GM12878 (cell line): ENCODE measurements around the gene CTSK. TPM values are rescaled to one million over a fixed set of nuclear protein-coding genes. Genes with fewer than 3 reads are reported as not detected.
A peak's percentile ranks its signal among the peaks of the same experiment; 100 is the strongest.

Experiments
- ATAC-seq: fragments of 200-7000 bp; cut with Tn5 transposase; 3 replicates; pipeline ENCODE4 v1.9.1; 2020; ENCODE audit warnings: mild to moderate bottlenecking, moderate library complexity
- BruUV-seq: library from RNA; stranded (reverse); fragments of 400-500 nt; replicated peaks from 2 replicates; lab custom pipeline; 2021; lab: Mats Ljungman, UMichigan
- CTCF ChIA-PET: fragments of 300-600 bp; sonication (Branson Sonifier 250); formaldehyde crosslinking; extraction: SDS; loops from one replicate; lab custom pipeline; 2021; ENCODE audit warnings: inconsistent platforms; lab: Yijun Ruan, JAX
- POLR2A ChIA-PET: fragments of 350-600 bp; formaldehyde crosslinking; extraction: SDS; loops from one replicate; lab custom pipeline; 2021; ENCODE audit warnings: inconsistent platforms; lab: Charles Lee
- RAD21 ChIA-PET: fragments of 300-600 bp; sonication (Branson Sonifier 250); formaldehyde crosslinking; loops from one replicate; lab custom pipeline; 2023; ENCODE audit warnings: antibody characterized with exemption; ENCODE audit not compliant: unreplicated experiment; lab: Charles Lee
- SMC1A ChIA-PET: fragments of 300-600 bp; sonication (Branson Sonifier 250); formaldehyde crosslinking; loops from one replicate; lab custom pipeline; 2023; ENCODE audit not compliant: unreplicated experiment, uncharacterized antibody; lab: Charles Lee
- DNase-seq: peaks from one replicate; pipeline ENCODE4 v3.0.0-alpha.2; 2011; ENCODE audit warnings: low read depth, low spot score
- FAIRE-seq: peaks from 3 replicates; lab custom pipeline; 2011; peaks lifted over from hg19 to GRCh38; lab: Jason Lieb, UNC
- H2AFZ ChIP-seq: 2 replicates; pipeline ENCODE4 v1.6.0; 2011; ENCODE audit warnings: low read depth, low read length, control low read depth; ENCODE audit not compliant: control insufficient read depth
- H3K27ac ChIP-seq: 2 replicates; pipeline ENCODE4 v1.5.1; 2011; ENCODE audit warnings: control low read depth; ENCODE audit not compliant: control insufficient read depth, insufficient read depth
- H3K27me3 ChIP-seq, 2 experiments: replicated peaks in 1 of 2; 2 replicates each; pipeline versions ENCODE4 v1.6.0 to v1.6.1; 2011; ENCODE audit warnings: low read length in 1 of 2; ENCODE audit not compliant: control insufficient read depth in 2 of 2, insufficient read depth in 2 of 2
- H3K36me3 ChIP-seq, 2 experiments: 2 replicates each; pipeline ENCODE4 v1.5.1; 2011; ENCODE audit warnings: low read length in 1 of 2; ENCODE audit not compliant: control insufficient read depth in 2 of 2, insufficient read depth in 2 of 2
- H3K4me1 ChIP-seq: 2 replicates; pipeline ENCODE4 v1.6.1; 2011; ENCODE audit warnings: mild to moderate bottlenecking, low read length, moderate library complexity, mixed read lengths; ENCODE audit not compliant: control insufficient read depth, insufficient read depth
- H3K4me2 ChIP-seq: 2 replicates; pipeline ENCODE4 v1.6.0; 2011; ENCODE audit warnings: control low read depth; ENCODE audit not compliant: control insufficient read depth, insufficient read depth
- H3K4me3 ChIP-seq: fragments of 200-600 bp; sonication (generic); 2 replicates; pipeline ENCODE4 v1.5.1; 2016
- H3K79me2 ChIP-seq: 2 replicates; pipeline ENCODE4 v1.6.0; 2011; ENCODE audit warnings: low read length; ENCODE audit not compliant: control insufficient read depth, insufficient read depth
- H3K9ac ChIP-seq: 2 replicates; pipeline ENCODE4 v1.8.0; 2011; ENCODE audit warnings: low read length, control low read depth, mixed read lengths; ENCODE audit not compliant: control insufficient read depth, insufficient read depth
- H3K9me3 ChIP-seq: replicated peaks from 3 replicates; pipeline ENCODE4 v1.5.1; 2011; ENCODE audit warnings: mild to moderate bottlenecking, low read length; ENCODE audit not compliant: control insufficient read depth, insufficient read depth
- H4K20me1 ChIP-seq: 2 replicates; pipeline ENCODE4 v1.6.0; 2011; ENCODE audit not compliant: control insufficient read depth, insufficient read depth
- BACH1 ChIP-seq: fragments of 450-650 bp; IDR thresholded peaks from 2 replicates; pipeline ENCODE4 v1.6.1; 2017; ENCODE audit warnings: mild to moderate bottlenecking, borderline replicate concordance
- CBFB ChIP-seq: IDR thresholded peaks from 2 replicates; pipeline ENCODE4 v1.6.1; 2016; ENCODE audit warnings: antibody characterized with exemption, low read depth
- CREB1 ChIP-seq: IDR thresholded peaks from 2 replicates; pipeline ENCODE4 v1.6.1; 2012; ENCODE audit warnings: low read depth, mild to moderate bottlenecking, inconsistent platforms
- CUX1 ChIP-seq: IDR thresholded peaks from 2 replicates; pipeline ENCODE4 v1.6.1; 2012; ENCODE audit warnings: improper control_type of control experiment, low read depth, low read length; ENCODE audit not compliant: insufficient replicate concordance
- HDAC6 ChIP-seq: fragments of 200-600 bp; sonication (generic); IDR thresholded peaks from one replicate; pipeline ENCODE4 v1.8.0; 2017; ENCODE audit warnings: antibody characterized with exemption; ENCODE audit not compliant: unreplicated experiment
- IKZF2 ChIP-seq, 2 experiments: fragments of 450-650 bp; IDR thresholded peaks; 2 replicates each; pipeline ENCODE4 v1.6.1; 2017; ENCODE audit warnings: mild to moderate bottlenecking in 2 of 2, moderate library complexity in 2 of 2
- NFIC ChIP-seq: IDR thresholded peaks from 2 replicates; pipeline ENCODE4 v1.6.1; 2012; ENCODE audit warnings: low read depth, mild to moderate bottlenecking, inconsistent platforms, low read length, moderate library complexity
- POLR2A ChIP-seq: IDR thresholded peaks from 2 replicates; pipeline ENCODE4 v1.6.1; 2011; ENCODE audit warnings: low read depth, mild to moderate bottlenecking, low read length
- RAD51 ChIP-seq: fragments of 450-650 bp; IDR thresholded peaks from 2 replicates; pipeline ENCODE4 v1.6.1; 2016; ENCODE audit warnings: moderate library complexity, mild to moderate bottlenecking, inconsistent platforms
- RELB ChIP-seq: fragments of 450-650 bp; IDR thresholded peaks from 2 replicates; pipeline ENCODE4 v1.6.1; 2017; ENCODE audit warnings: low read depth, mild to moderate bottlenecking, moderate library complexity
- ZBTB33 ChIP-seq: fragments of 450-650 bp; IDR thresholded peaks from 2 replicates; pipeline ENCODE4 v1.6.1; 2017; ENCODE audit warnings: mild to moderate bottlenecking
- ZNF207 ChIP-seq: fragments of 450-650 bp; IDR thresholded peaks from 2 replicates; pipeline ENCODE4 v1.6.1; 2014; ENCODE audit warnings: antibody characterized with exemption, mild to moderate bottlenecking, borderline replicate concordance
- ZNF384 ChIP-seq: IDR thresholded peaks from 2 replicates; pipeline ENCODE4 v1.6.1; 2012; ENCODE audit warnings: low read depth, mild to moderate bottlenecking, low read length, improper control_type of control experiment, borderline replicate concordance
- WGBS: methylation state at CpG from one replicate; pipeline ENCODE4 v1.1.6; 2016; ENCODE audit warnings: low lambda C conversion rate; ENCODE audit not compliant: insufficient replicate concordance, insufficient coverage; ENCODE audit errors: missing lambda C conversion rate; 5-methylcytosine and 5-hydroxymethylcytosine counted together
- in situ Hi-C: fragments of 300-500 bp; cut with MboI; formaldehyde crosslinking; loops from 9 replicates; pipeline ENCODE4 v1.14.3; 2018; ENCODE audit warnings: mixed read lengths
- intact Hi-C: fragments of 100-400 bp; cut with micrococcal nuclease; formaldehyde crosslinking; loops from one replicate; pipeline ENCODE4 v1.14.2; 2022; ENCODE audit not compliant: unreplicated experiment
- polyA plus RNA-seq, 11 experiments: library from polyadenylated mRNA; depleted of rRNA in 4 of 11; unstranded in 6 of 11; stranded (reverse) in 5 of 11; fragments of >200 nt; fragmentation: Nextera tagmentation in 4 of 11; fragmentation: Illumina TruSeq in 1 of 11; extraction: Ambion mirVana in 4 of 11; extraction: Trizol in 1 of 11; gene quantifications; 1 replicate in 1 of 11; 2 replicates in 10 of 11; pipeline versions ENCODE4 v1.2.1 to v1.2.3, GENCODE V29; 2011 to 2016; ENCODE audit warnings: inconsistent platforms in 2 of 11, missing spikeins in 2 of 11, low read depth in 1 of 11
- total RNA-seq, 4 experiments: library from RNA; depleted of rRNA in 3 of 4; stranded (reverse); fragments of >200 nt in 3 of 4; fragmentation: Illumina TruSeq in 1 of 4; extraction: Trizol in 1 of 4; gene quantifications; 2 replicates each; pipeline versions ENCODE4 v1.2.1 to v1.2.3, GENCODE V29; 2013 to 2021

Gene CTSK
- total and polyA plus RNA-seq, 10 of the 15 experiments (the other 5 are each of a cell fraction or from before 2014, with no cell fraction given) = 0.40 to 3.1 (median 0.83) TPM

GRCh38 chr1:150764617-150765101, 43.4 kb downstream of the CTSK start:
- FAIRE-seq = peak; percentile 31
- ATAC-seq = peak; percentile 77
- 0 out of 4 replicates have a peak, but pooled peaks of 1 of the 2 experiments have one; percentile 12 for TF ChIP-seq IKZF2 (IDR thresholded peaks at IDR 0.05)
- no peak for TF ChIP-seq CUX1
- TF ChIP-seq NFIC = 0 out of 2 replicates have a peak, but pooled peaks have one; percentile 9
- no peak for TF ChIP-seq CBFB
- no peak for TF ChIP-seq RAD51
- peak; percentile 41; the same call in 1 of the 2 replicates for TF ChIP-seq RELB
- no peak for TF ChIP-seq ZNF207
- no peak for TF ChIP-seq CREB1
- TF ChIP-seq HDAC6 = no peak
- no peak for TF ChIP-seq ZNF384
- TF ChIP-seq ZBTB33 = no peak
- no peak for TF ChIP-seq BACH1
- TF ChIP-seq POLR2A = no peak

More at GRCh38 chr1:150764617-150765101, 43.4 kb downstream of the CTSK start:
- BruUV-seq = no TSS peak
- intact Hi-C loops (loop anchor here (2.0 to 10.0 kb wide), 6 partner anchors 48 to 210 kb away; partner anchors contain the start of genes ARNT, CERS2 and ENSA), in situ Hi-C loops (no loop called here)
- RAD21 ChIA-PET = interaction anchor here (0.6 to 3.3 kb wide), 11 partner anchors 23 to 201 kb away, joined by 3 to 21 read pairs (median 4); partner anchors contain the start of genes ENSA, GOLPH3L and MCL1
- Histone ChIP-seq H2AFZ (no peak overlapping the region; the same call in 1 of the 2 replicates), H3K4me3 (peak overlapping the region; percentile 77), H3K4me1 (peaks cover 9% of the 10 kb centered on the region), H4K20me1 (no peaks in the 10 kb centered on the region; the same call in 1 of the 2 replicates), H3K4me2 (peak overlapping the region; percentile 66), H3K9me3 (peaks cover 5% of the 10 kb centered on the region; the same call in 2 of the 3 replicates), H3K27me3 (no peaks in the 10 kb centered on the region), H3K27ac (peak overlapping the region; percentile 96), H3K9ac (peak overlapping the region; percentile 83), H3K36me3 (peaks cover 0 to 6% of the 10 kb centered on the region in 2 experiments; a peak in 2 of 4 replicates), H3K79me2 (peaks cover 43% of the 10 kb centered on the region)
- SMC1A ChIA-PET = interaction anchor here (0.8 to 2.1 kb wide), 12 partner anchors 12 to 204 kb away, joined by 3 to 9 read pairs (median 4); partner anchors contain the start of genes GOLPH3L and SETDB1
- WGBS = 0% methylated on average over 2 of the region's 2 CpGs
- no peak for DNase-seq
- CTCF ChIA-PET = interaction anchor here (0.8 to 2.9 kb wide), 8 partner anchors 44 to 204 kb away, joined by 3 to 13 read pairs (median 4); partner anchors contain the start of genes CTSK, GOLPH3L and SETDB1
- POLR2A ChIA-PET = interaction anchor here (0.5 to 1.7 kb wide), 6 partner anchors 57 to 444 kb away, joined by 3 to 6 read pairs (median 4); partner anchors contain the start of genes ENSA, GOLPH3L and SETDB1
